ENCODE data around the gene KRT23. TPM values are rescaled to one million over a fixed set of nuclear protein-coding genes. Genes with fewer than 3 reads are reported as not detected.
"Not testable (repeated sequence)": the region's sequence is repeated elsewhere in the genome, so short reads cannot be mapped to it uniquely, and the experiment has no call there.

Gene KRT23
- total RNA-seq, 1 experiment from 2014 or later, result not detected

DNA sequence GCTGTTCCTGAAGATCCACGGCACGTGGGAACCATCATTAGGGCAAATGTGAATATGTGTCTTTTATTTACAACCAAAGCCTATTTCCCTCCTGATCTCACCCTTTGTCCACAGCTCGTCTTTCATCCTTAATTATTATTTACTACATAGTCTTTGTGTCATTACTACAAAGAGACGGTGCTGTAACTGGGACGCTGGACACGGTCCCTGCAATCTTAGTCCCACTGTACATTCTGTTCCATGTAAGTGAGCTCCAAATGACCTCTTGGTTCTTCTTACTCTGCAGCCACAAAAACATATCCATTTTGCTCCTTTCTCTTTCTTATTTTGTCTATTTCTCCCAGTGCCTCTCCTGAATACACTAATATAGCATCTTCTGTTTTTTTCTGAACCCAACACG, 12.7 kb upstream of the KRT23 start:
- no peak for DNase-seq (ENCODE audit: low read depth)

DNA sequence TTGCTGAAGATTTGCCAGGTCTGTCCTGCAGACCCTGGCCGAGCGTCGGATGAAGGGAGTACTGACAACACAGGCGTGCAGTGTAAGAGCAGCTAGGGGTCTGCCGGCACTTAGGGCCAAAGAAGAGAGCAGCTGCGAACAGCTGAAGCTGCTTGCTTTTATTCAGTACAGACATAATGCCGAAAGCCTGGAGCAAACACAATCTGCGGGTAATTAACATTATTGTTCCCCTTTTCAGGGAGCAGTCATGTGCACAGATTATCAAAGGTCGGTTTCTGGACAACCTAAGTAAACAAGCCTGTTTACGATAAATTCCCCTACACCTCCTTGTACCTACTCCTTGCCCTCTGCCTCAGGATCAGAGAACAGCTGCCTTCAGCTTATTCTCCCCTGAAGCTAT, 12.0 kb upstream of the KRT23 start:
- no peak for DNase-seq (ENCODE audit: low read depth)

DNA sequence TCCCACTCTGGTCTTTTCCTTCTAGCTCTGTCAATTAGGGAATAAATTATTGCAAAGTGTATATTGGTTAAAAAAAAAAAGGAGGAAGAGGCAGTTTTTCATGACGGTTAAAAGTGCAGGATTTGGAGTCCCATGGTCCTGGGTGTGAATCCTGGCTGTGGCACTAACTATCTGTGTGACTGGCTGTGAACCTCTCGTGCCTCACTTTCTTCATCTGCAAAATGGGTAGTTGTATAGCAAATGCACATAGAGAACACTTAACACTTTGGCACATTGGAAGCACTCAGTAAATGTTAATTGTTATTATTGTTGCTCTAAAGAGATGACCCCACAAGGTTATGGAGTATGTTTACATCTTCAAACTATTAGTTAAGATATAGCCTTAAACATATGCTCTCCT, 10.5 kb upstream of the KRT23 start:
- DNase-seq (ENCODE audit: low read depth), result no peak

DNA sequence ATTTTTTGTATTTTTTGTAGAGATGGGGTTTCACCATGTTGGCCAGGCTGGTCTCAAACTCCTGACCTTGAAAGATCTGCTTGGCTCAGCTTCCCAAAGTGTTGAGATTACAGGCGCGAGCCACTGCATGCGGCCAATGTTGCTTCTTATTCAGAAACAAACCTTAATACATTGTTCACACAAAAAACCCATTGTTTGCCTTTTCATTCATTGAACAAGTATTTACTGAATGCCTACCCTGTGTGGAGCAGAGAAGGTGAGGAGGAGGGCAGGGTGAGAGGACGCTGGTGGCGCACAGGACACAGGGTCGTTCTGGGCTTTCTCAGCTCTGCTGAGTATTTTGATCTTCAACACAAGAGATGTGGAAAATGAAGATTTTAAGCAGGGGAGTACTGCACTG, 8.0 kb upstream of the KRT23 start:
- no peak for DNase-seq (ENCODE audit: low read depth)

DNA sequence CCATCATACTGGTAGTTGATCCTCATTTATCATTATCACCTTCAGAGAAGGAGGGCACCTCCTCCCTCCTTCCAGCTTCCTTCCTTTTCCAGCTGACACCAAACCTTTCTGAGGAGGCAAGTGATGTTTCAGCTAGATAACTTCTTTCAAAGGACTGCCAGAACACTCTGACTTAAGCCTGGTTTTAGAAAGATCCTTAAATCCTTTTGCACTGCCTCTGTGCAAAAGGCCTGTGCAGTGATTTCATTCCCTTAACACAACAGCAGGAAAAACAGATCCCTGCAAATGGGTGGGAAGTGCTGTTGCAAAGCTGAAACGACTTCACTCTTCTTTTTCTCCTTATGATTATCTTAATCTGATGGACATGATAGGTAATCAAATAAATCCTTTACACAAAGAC, 7.1 kb upstream of the KRT23 start:
- no peak for DNase-seq (ENCODE audit: low read depth)

DNA sequence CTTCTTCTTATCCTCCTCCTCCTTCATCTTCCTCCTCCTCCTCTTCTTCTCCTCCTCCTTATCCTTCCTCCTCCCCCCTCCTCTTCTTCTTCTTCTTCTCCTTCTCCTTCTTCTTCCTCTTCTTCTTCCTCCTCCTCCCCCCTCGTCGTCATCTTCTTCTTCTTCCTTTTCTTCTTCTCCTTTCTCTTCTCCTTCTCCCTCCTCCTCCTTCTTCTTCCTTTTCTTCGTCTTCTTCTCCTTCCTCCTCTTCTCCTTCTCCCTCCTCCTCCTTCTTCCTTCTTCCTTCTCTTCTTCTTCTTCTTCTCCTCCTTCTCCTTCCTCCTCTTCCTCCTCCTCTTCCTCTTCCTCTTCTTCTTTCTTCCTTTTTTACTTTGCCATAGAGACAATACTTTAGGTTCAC, 5.1 kb upstream of the KRT23 start:
- DNase-seq (ENCODE audit: low read depth), result no peak

DNA sequence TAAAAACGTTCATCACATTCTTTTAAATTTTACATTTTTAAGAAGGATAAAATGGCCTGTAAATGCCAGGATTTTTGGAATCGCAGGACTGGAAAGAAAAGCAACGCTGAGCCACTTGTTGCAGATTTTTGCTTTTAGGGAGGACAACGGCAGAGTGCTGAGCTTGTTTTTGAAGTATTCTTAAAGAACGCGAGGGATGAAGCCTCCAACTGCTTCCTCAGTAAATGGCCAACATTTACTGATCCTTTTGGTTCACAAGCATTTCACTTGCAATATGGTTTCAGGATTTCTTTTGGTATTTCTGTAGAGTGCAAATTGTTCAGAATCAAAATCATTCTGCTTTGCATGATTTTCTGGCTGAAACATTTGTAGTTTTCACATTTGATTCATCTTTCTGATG, 2.8 kb upstream of the KRT23 start:
- no peak for DNase-seq (ENCODE audit: low read depth)

DNA sequence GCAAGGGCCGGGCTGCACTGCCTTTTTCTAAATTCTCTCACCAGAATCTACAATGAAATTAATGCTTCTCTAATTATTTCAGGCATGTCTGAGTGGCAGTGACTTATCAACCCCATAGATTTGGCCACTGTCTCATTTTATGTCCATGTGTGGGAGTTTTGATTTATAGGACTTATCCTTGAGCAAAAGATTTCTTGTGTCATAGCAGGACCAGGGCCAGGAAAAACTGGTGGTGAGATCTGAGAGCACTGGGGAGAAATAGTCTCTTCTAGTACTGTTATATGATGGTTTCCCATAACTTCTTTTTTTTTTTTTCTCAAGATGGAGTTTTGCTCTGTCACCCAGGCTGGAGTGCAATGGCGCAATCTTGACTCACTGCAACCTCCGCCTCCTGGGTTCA, 1.5 kb upstream of the KRT23 start:
- DNase-seq (ENCODE audit: low read depth), result no peak

DNA sequence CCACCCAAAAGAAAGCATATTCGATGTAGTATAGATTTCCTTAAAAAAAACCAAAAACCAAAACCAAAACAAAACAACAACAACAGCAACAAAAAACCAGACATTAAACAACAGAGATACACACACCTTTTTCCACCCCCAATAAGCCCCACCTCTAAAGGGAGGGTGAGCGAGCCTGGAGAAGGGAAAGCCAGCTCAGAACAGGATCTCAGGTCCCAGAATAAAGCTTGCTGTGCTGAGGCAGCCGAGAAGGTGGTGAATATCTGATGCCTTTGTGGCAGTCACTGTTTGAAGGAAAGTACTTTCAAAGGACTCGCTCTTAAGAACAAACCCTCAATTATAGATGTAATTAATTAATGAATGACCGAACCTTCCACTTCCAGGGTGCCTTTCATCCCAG, 470 bp downstream of the KRT23 start:
- no peak for DNase-seq (ENCODE audit: low read depth)

DNA sequence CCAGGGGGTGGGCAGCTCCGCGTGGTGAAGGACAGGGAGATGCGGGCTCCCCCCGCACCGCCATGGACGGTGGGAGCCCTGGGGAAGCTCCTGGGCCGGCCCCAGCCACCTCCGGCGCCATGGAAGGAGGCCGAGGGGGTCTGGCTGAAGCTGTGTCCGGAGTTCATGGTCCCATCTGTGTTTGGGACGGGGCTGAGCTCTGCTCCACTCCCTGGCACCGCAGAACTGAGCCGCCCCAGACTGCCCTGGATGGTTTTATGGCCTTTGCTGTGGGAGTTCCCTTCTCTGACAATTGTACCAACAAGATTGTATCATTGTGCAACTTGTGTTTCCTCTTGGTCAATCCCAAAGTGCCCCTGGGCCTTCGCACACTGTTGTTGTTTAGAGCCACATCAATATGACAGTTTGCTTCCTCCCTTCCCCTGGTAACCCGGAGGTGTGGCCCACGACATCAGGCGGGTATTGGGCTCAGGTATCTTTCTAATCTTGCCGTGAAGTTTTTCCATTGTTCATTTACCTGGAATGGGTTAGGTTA, 942 bp downstream of the KRT23 start:
- no peak for DNase-seq (ENCODE audit: low read depth)

DNA sequence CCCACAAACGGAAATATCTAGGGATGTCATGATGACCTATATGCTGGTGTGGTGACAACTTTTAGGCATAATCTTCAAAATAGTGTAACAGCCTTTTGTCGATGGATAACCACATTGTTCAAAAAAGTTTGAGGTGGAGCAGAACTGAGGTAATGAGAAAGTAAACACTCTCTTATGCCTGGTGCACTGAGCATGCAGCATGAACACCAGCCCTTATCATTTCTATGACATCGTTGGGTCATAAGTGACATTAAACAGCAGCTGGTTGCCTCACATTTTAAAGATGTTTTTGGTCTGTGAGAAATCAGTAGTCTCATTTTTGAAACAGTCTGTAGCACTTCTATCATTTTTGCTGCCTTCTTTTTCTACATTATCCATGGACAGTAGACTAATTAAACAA, 1.8 kb downstream of the KRT23 start:
- no peak for DNase-seq (ENCODE audit: low read depth)

DNA sequence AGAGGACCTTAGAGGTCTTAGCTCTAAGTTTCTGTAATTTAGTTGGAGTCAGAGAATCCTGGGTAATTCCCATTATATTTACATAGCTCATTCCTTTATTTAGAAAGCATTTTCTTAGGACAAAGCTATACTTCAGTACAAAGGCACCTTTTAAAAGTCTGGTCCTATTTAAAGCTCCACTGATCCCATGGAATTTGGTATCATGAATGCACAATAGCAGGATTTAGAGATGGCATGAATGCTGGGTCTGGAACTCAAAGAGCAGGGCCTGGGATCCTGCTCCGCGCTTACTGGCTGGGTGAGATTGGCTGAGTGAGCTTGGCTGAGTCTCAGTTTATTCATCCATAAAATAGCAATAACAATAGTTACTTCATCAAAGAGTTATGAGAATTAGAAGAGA, 4.8 kb downstream of the KRT23 start:
- no peak for DNase-seq (ENCODE audit: low read depth)

DNA sequence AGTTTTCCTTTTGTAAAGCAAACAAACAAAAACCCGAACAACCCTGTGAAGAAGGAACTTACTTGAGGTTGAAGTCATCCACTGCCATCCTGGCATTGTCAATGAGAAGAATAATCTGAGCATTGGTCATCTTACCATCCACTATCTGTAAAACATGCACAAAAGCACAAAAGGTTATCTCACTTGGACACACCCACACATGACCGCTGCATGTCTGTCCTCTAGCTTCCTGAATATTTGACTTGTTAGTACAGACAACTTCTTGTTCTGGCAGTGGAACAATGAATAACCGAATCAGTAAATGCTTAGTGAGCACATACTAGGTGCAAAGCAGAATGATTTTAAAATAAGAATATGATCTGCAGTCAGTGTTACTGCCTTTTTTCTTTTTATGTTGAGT, 6.1 kb downstream of the KRT23 start:
- no peak for DNase-seq (ENCODE audit: low read depth)

DNA sequence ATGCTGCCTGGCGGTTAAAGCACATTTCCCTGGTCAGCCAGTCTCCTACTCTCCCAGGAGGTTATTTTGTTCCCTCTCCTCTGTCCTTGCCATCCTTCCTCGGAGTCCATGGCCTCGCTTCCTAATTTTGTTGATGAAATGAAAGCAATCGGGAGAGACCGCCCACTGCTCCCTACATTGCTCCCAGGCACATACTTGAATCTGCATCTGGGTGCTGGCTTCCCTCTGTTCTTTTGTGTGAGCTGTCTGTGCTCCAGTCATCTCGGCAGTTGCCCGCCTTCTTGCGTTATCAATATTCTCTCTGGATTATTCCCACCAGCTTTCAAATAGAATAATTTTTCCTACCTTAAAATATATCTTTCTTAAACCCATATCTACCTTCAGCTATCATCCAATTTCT, 11.1 kb downstream of the KRT23 start:
- DNase-seq (ENCODE audit: low read depth), result no peak

DNA sequence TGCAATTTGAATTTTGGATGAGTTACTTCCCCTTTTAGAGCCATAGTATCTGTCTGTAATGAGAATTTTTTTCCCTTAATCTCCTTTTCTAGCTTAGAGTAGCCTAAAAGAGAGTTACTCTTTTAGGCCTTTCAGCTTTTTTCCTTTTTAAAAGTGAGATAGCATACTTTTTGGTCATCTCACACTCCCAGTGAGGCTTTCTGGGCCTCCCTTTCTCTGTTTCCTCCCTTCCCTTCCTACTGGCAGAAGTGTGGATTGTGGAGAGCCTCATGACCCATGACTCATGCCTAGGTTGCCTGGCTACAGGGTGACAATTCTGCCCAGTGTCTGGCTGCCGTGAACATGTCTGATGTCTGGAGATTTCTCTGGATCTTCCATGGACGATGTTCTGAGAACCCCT, 15.2 kb downstream of the KRT23 start:
- DNase-seq (ENCODE audit: low read depth), result peak; percentile 91

DNA sequence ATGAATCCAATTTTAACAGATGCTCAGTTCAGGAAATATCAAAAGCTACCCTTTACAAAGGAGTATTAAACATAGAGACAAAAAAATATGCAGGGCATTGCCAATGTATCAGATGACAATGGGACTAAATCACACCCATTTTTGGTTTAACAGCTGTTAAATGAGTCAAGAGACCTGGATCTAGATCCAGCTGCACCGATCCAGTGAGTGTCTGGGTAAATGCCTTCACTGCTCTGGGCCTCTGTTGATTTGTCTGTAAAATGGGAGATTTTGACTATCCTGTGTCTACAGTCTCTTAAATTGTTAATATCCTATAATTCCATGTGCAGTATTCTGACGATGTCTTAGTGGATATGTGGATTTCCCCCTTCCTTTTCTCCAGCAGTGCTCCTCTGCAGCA, 16.4 kb downstream of the KRT23 start:
- no peak for DNase-seq (ENCODE audit: low read depth)

DNA sequence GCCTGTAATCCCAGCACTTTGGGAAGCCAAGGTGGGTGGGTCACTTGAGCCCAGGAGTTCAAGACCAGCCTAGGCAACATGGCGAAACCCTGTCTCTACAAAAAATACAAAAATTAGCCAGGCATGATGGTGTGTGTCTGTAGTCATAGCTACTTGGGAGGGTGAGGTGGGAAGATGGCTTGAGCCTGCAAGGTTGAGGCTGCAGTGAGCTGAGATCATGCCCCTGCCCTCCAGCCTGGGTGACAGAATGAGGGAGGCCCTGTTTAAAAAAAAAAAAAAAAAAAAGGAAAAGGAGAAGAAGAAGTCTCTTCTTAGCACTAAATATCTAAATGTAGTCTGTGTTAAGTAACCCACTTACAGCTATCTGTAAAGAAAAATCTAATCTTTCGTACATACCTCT, 20.3 kb downstream of the KRT23 start:
- DNase-seq (ENCODE audit: low read depth), result not testable (repeated sequence)

DNA sequence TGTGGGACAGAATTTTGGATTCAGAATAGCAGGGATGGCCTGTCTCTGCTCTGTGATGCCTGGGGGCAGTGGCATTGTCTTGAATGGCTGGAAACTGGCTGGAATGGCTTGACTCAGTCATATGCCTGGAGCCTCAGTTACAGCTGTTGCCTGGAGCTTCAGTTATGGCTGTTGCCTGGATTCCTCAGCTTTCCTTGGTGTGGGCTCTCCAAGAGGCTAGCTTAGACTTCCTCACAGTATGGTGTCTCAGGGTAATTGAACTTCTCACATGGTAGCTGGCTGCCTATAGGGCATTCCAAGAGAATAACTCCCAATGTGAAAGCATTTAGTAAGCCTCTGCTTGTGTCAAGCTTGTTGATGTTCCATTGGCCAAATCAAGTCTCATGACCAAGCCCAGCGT, 21.1 kb downstream of the KRT23 start:
- DNase-seq (ENCODE audit: low read depth), result peak; percentile 23

DNA sequence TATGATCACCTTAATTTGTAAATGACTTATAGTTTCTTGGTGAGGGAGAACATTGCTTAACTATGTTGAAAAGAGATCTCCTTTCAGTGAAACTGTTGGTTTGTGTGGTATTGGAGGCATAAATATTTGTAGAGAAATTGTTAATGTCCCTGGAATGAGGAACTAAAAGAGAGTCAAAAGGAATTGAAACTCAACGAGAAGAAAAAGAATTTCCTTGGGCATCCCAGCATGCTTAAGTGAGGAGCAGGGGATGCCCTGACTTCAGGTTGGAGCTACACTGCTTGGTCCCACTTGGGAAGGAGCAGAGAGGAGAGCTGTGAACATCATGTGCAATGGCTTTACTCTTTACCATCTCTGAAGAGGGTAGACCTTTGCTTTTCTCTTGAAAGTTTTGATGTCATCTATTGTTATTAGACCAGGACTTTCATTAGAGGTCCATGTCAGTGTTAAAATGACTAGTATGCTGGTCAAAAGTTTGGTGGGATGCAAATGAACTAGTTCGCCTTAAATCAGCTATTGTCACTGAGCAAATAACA, 21.7 kb downstream of the KRT23 start:
- DNase-seq (ENCODE audit: low read depth), result peak; percentile 69

DNA sequence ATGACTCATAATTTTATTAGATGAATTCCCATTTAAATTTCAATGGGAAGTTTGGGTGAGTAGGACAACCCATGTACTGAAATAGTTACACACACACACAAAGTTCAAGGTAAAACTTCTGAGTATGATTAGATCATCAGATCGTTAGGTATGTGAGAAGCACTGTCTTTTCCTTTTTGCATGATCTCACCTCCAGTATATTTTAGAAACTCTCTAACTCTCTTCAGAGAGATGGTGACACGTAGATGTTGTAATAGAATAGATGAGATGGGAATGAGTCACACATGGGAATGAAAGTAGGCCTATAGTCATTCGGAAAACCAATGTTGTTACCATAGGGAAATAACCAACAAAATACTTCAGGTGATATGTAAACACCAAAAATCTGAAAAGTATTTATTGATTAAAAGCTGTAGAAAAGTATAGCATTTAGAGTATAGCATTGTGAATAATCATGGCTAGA, 22.2 kb downstream of the KRT23 start:
- peak; percentile 97 for DNase-seq (ENCODE audit: low read depth)

DNA sequence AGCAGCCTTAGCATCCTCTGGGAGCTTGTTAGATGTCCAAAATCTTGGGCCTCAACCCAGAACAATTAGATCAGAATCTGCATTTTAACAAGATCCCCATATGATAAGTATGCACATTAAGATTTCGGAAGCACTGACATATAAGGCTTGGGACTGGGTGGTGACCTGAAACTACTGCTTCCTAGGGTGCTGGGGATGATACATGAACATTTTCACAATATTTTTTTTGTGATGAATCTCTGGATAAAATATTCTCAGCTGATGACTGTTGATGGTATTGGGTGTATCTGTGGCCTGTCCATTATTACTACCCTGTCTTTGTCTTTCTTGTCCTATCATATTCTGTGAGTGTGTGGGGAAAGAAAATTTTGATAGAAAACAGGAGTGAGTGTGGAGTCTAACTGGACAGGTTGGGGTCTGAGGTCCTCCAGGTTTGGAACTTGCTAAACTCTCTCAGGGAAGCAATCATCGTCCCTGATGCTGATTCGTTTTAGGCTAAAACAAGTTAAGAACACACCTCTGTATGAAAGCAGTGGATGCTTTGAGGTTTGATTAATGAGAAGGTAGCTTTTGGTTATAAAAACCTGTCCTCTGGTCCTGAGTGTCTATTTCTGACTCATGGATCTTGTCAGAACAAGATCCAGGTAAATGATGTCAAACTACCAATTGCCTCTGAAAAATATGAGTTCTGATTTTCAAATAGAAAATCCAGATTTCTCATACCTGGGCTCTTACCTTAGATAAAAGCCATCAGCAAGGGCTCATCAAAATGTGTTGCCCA, 23.2 kb downstream of the KRT23 start:
- no peak for DNase-seq (ENCODE audit: low read depth)

DNA sequence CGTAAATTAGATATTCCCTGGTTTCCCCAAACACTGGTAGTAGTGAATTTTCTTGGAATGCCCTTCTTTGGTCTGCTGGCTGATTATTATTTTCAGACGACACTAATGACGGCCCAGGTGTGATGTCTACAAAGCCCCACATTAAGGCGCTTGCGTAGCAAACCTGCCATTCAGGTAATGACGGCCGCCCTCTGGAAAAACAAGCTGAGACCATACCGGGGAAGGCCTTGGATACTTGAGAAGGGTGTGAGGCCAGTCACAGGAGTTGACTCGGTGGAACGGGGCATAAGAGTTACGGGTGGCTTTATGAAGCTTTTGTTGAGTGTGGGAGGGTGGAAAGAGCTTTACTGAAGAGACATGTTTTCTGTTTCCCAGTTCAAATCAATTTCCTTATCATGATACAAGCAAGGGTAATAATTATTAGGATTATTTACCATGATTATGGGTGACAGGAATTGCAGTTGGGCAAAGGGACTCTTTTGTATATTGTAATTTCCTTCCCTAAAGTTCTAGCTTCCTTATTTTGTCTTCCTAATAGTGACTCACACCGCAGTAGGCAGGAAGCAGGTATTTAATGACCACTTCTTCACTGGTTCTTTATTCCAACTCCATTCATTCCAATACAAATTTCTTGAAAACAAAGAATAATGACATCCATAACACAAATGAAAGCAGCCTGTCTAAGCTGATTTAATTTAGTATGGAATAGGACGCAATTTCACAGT, 24.8 kb downstream of the KRT23 start:
- DNase-seq (ENCODE audit: low read depth), result peak; percentile 36

DNA sequence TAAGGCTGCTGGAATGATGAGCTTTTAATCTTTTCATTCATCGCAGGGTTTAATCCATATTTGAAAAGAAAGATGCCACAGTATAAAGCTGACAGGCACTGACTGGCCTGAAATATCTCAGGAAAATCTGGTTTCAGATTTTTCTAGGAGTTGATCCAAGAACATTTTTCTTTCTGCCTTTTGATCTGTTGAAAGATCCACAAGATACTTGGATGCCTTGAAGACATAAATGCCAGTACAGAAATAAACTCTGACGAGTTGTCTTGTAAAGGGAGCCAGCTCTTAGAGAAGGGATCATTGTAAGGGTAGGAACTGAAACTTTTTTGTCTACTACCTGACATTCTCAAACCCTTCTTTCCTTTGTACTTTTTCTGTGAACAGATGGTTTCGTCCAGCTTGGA, 27.0 kb downstream of the KRT23 start:
- peak; percentile 74 for DNase-seq (ENCODE audit: low read depth)

All from M059J (cell line).